ENCODE data around the gene RIMBP2. TPM values are rescaled to one million over a fixed set of nuclear protein-coding genes. Genes with fewer than 3 reads are reported as not detected.

The RIMBP2 gene
- total RNA-seq, 5 donors from 2014 or later (not counting 1 experiment from before 2014, with no cell fraction given), result 0.10 to 0.38 TPM; not detected in 3

GRCh38 chr12:130463818-130464670, 252.1 kb downstream of the RIMBP2 start:
- ChIA-PET CTCF (no interaction called here), POLR2A (no interaction called here)
- H3K36me3 ChIP-seq (ENCODE audit: control insufficient read depth in 2 of 2, extremely low read depth in 1 of 2, insufficient read depth in 1 of 2, low read length in 1 of 2), result no peaks in the 10 kb centered on the region

DNA sequence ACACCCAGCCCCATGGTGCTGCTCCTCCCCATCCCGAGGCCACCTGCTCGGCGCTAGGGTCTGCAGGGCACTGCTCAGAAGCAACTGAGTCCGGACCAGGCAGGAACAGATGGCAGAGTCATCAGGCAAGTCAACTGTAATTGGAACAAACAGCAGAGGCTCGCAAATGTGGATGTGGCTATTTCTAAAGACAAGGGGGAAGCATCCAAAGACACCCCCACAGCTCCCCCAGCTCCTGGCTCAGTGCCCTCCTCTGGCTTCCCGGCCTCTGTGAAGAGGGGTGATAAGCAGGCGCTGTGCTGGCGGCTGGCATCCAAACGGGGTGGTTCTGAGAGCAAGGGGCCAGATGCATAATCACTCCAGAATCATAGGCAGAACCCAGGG, 252.8 kb downstream of the RIMBP2 start:
- Mint-ChIP-seq H3K27ac (no peak overlapping the region), H3K9me3 (peaks cover 12 to 13% (median 13%) of the 10 kb centered on the region in 3 donors), H3K4me3 (no peak overlapping the region), H3K36me3 (no peaks in the 10 kb centered on the region), H3K4me1 (no peaks in the 10 kb centered on the region), H3K27me3 (no peaks in the 10 kb centered on the region)
- Histone ChIP-seq H3K36me3 (ENCODE audit: control insufficient read depth in 2 of 2, extremely low read depth in 1 of 2, insufficient read depth in 1 of 2, low read length in 1 of 2) (no peaks in the 10 kb centered on the region), H3K27me3 (replicated peaks in 1 of 2; ENCODE audit: control insufficient read depth in 2 of 2, extremely low read depth in 1 of 2, insufficient read depth in 2 of 2, low read length in 1 of 2) (peaks cover 0 to 14% of the 10 kb centered on the region in 2 experiments), H3K4me3 (ENCODE audit: control insufficient read depth in 1 of 2, extremely low read depth in 1 of 2, low read length in 1 of 2) (no peak overlapping the region), H3K4me1 (ENCODE audit: control insufficient read depth in 1 of 2, extremely low read depth in 1 of 2, insufficient read depth in 2 of 2, low read length in 2 of 2) (no peaks in the 10 kb centered on the region), H3K27ac (ENCODE audit: low read length) (no peak overlapping the region), H3K9me3 (no peaks in the 10 kb centered on the region)
- ATAC-seq (replicated peaks in 1 of 4), result no peak
- WGBS (ENCODE audit: insufficient coverage), result 84% methylated on average over 8 of the region's 9 CpGs
- POLR2A ChIA-PET, result no interaction called here
- no peak for DNase-seq
- CTCF ChIA-PET, result no interaction called here

More at GRCh38 chr12:130463818-130464670, 252.1 kb downstream of the RIMBP2 start:
- Mint-ChIP-seq H3K9me3 (peaks cover 12 to 13% (median 13%) of the 10 kb centered on the region in 3 donors), H3K4me3 (no peak overlapping the region), H3K27me3 (no peaks in the 10 kb centered on the region), H3K36me3 (no peaks in the 10 kb centered on the region), H3K27ac (no peak overlapping the region), H3K4me1 (no peaks in the 10 kb centered on the region)
- Histone ChIP-seq H3K27ac (ENCODE audit: low read length) (no peak overlapping the region), H3K27me3 (replicated peaks in 1 of 2; ENCODE audit: control insufficient read depth in 2 of 2, extremely low read depth in 1 of 2, insufficient read depth in 2 of 2, low read length in 1 of 2) (peaks cover 0 to 12% of the 10 kb centered on the region in 2 experiments), H3K9me3 (no peaks in the 10 kb centered on the region), H3K4me1 (ENCODE audit: control insufficient read depth in 1 of 2, extremely low read depth in 1 of 2, insufficient read depth in 2 of 2, low read length in 2 of 2) (no peaks in the 10 kb centered on the region), H3K4me3 (ENCODE audit: control insufficient read depth in 1 of 2, extremely low read depth in 1 of 2, low read length in 1 of 2) (no peak overlapping the region)
- WGBS (ENCODE audit: insufficient coverage), result 80% methylated on average over 17 of the region's 19 CpGs
- no peak for DNase-seq
- no peak for ATAC-seq (replicated peaks in 1 of 4)

DNA sequence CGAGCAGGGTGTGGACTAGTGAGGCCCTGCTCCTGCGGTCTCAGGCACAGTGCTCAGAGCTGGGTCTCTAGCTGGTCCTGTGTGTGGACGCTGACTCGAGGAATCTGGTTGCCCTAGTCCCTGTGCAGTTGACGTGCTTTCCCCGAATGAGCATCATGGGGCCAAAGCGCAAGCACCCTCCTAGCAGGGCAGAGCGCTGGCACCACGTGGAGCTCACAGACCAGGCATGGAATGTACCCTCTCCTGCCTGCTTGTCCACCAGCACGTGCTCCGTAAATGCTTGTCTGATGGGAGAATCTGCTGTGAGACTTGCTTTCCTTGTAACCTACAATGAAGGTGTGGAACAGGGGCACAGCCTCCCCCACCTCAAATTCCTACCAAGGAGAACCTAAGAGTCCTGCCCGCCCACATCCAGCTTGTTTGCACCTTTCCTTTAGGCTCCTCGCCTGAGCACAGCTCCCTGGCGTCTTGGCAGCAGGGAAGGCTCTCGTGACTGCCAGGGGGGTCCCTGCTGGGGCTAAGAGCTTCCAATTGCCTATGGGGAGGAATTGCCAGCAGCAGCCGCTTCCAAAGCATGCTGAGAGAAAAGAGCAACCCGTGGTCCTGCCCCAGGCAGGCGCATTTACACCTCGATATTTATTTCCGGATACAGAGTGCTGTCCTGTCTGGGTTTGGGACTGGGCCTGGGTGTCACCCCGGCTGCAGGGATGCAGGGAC, 253.4 kb downstream of the RIMBP2 start:
- H3K36me3 Mint-ChIP-seq, result no peaks in the 10 kb centered on the region
- 79% methylated on average over 20 of the region's 21 CpGs for WGBS (ENCODE audit: insufficient coverage)
- no peaks in the 10 kb centered on the region for H3K36me3 ChIP-seq (ENCODE audit: control insufficient read depth in 2 of 2, extremely low read depth in 1 of 2, insufficient read depth in 1 of 2, low read length in 1 of 2)
- no peak overlapping the region for H3K4me3 Mint-ChIP-seq
- H3K27ac Mint-ChIP-seq, result no peak overlapping the region
- H3K4me3 ChIP-seq (ENCODE audit: control insufficient read depth in 1 of 2, extremely low read depth in 1 of 2, low read length in 1 of 2), result no peak overlapping the region
- DNase-seq, result no peak
- no peaks in the 10 kb centered on the region for H3K9me3 ChIP-seq
- no peaks in the 10 kb centered on the region for H3K27me3 Mint-ChIP-seq
- CTCF ChIA-PET, result no interaction called here
- peaks cover 0 to 14% of the 10 kb centered on the region in 2 experiments for H3K27me3 ChIP-seq (replicated peaks in 1 of 2; ENCODE audit: control insufficient read depth in 2 of 2, extremely low read depth in 1 of 2, insufficient read depth in 2 of 2, low read length in 1 of 2)
- no peaks in the 10 kb centered on the region for H3K4me1 Mint-ChIP-seq
- H3K4me1 ChIP-seq (ENCODE audit: control insufficient read depth in 1 of 2, extremely low read depth in 1 of 2, insufficient read depth in 2 of 2, low read length in 2 of 2), result no peaks in the 10 kb centered on the region
- peaks cover 10 to 12% (median 11%) of the 10 kb centered on the region in 3 donors for H3K9me3 Mint-ChIP-seq
- ATAC-seq (replicated peaks in 1 of 4), result no peak
- POLR2A ChIA-PET, result no interaction called here
- no peak overlapping the region for H3K27ac ChIP-seq (ENCODE audit: low read length)

DNA sequence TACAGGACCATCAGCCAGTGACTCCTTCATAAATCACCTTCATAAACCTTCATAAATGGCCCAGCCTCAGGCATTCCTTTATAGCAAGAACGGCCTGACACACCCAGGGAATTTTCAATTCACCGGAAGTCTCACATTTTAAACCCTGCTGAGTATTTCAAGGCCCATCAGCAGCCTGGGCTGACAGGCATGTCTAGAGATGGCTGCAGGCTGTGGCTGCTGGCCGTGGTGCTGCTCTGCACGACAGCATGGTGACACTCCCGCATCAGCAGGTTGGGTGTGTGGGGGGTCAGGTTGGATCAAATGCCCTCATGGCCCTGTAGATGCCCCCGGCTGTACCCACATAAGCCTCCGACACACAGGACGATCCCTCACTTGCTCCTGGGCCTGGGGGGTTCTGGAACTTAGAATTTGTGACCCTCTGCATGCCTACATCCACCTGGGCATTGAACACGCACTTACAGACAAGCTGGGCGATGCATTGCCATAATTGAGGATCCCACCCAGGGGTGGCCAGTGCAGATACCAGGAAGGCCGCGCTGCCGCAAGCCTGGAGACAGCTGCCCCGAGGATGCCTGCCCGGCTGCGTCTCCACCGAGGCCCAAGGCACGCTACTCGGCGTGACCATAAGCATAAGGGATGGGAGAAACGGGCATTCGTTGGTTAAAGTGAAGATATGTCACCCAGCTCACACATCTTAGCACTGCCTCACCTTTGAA, 254.1 kb downstream of the RIMBP2 start:
- peaks cover 0 to 19% of the 10 kb centered on the region in 2 experiments for H3K27me3 ChIP-seq (replicated peaks in 1 of 2; ENCODE audit: control insufficient read depth in 2 of 2, extremely low read depth in 1 of 2, insufficient read depth in 2 of 2, low read length in 1 of 2)
- no peak overlapping the region for H3K4me3 Mint-ChIP-seq
- H3K4me3 ChIP-seq (ENCODE audit: control insufficient read depth in 1 of 2, extremely low read depth in 1 of 2, low read length in 1 of 2), result no peak overlapping the region
- WGBS (ENCODE audit: insufficient coverage), result 80% methylated on average over 15 of the region's 22 CpGs
- H3K4me1 Mint-ChIP-seq, result no peaks in the 10 kb centered on the region
- no peaks in the 10 kb centered on the region for H3K36me3 Mint-ChIP-seq
- H3K9me3 ChIP-seq, result no peaks in the 10 kb centered on the region
- POLR2A ChIA-PET, result no interaction called here
- H3K27me3 Mint-ChIP-seq, result no peaks in the 10 kb centered on the region
- no peaks in the 10 kb centered on the region for H3K4me1 ChIP-seq (ENCODE audit: control insufficient read depth in 1 of 2, extremely low read depth in 1 of 2, insufficient read depth in 2 of 2, low read length in 2 of 2)
- H3K27ac ChIP-seq (ENCODE audit: low read length), result no peak overlapping the region
- H3K36me3 ChIP-seq (ENCODE audit: control insufficient read depth in 2 of 2, extremely low read depth in 1 of 2, insufficient read depth in 1 of 2, low read length in 1 of 2), result no peaks in the 10 kb centered on the region
- ATAC-seq (replicated peaks in 1 of 4), result no peak
- no peak for DNase-seq
- H3K27ac Mint-ChIP-seq, result no peak overlapping the region
- CTCF ChIA-PET, result no interaction called here
- H3K9me3 Mint-ChIP-seq, result peaks cover 3 to 4% (median 4%) of the 10 kb centered on the region in 3 donors

DNA sequence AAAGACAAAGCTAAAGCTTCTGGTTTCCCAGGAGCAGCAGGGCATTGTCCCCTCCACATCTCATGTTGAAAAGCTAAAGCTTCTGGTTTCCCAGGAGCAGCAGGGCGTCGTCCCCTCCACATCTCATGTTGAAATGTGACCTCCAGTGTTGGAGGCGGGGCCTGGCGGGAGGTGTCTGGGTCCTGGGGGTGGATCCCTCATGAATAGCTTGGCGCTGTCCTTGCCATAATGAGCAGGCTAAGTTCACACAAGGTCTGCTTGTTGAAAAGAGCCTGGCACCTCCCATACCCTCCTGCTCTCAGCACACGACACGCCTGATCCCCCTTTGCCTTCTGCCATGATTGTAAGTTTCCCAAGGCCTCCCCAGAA, 254.7 kb downstream of the RIMBP2 start:
- 89% methylated on average over 3 of the region's 7 CpGs for WGBS (ENCODE audit: insufficient coverage)
- H3K4me3 ChIP-seq (ENCODE audit: control insufficient read depth in 1 of 2, extremely low read depth in 1 of 2, low read length in 1 of 2), result no peak overlapping the region
- CTCF ChIA-PET, result no interaction called here
- Mint-ChIP-seq H3K4me3 (no peak overlapping the region), H3K9me3 (peaks cover 0 to 4% (median 0%) of the 10 kb centered on the region in 3 donors), H3K27ac (no peak overlapping the region), H3K36me3 (no peaks in the 10 kb centered on the region), H3K27me3 (no peaks in the 10 kb centered on the region), H3K4me1 (no peaks in the 10 kb centered on the region)
- ATAC-seq (replicated peaks in 1 of 4) (no peak), DNase-seq (no peak)
- H3K36me3 ChIP-seq (ENCODE audit: control insufficient read depth in 2 of 2, extremely low read depth in 1 of 2, insufficient read depth in 1 of 2, low read length in 1 of 2), result no peaks in the 10 kb centered on the region
- POLR2A ChIA-PET, result no interaction called here
- no peaks in the 10 kb centered on the region for H3K9me3 ChIP-seq
- no peak overlapping the region for H3K27ac ChIP-seq (ENCODE audit: low read length)
- peaks cover 0 to 19% of the 10 kb centered on the region in 2 experiments for H3K27me3 ChIP-seq (replicated peaks in 1 of 2; ENCODE audit: control insufficient read depth in 2 of 2, extremely low read depth in 1 of 2, insufficient read depth in 2 of 2, low read length in 1 of 2)
- no peaks in the 10 kb centered on the region for H3K4me1 ChIP-seq (ENCODE audit: control insufficient read depth in 1 of 2, extremely low read depth in 1 of 2, insufficient read depth in 2 of 2, low read length in 2 of 2)

DNA sequence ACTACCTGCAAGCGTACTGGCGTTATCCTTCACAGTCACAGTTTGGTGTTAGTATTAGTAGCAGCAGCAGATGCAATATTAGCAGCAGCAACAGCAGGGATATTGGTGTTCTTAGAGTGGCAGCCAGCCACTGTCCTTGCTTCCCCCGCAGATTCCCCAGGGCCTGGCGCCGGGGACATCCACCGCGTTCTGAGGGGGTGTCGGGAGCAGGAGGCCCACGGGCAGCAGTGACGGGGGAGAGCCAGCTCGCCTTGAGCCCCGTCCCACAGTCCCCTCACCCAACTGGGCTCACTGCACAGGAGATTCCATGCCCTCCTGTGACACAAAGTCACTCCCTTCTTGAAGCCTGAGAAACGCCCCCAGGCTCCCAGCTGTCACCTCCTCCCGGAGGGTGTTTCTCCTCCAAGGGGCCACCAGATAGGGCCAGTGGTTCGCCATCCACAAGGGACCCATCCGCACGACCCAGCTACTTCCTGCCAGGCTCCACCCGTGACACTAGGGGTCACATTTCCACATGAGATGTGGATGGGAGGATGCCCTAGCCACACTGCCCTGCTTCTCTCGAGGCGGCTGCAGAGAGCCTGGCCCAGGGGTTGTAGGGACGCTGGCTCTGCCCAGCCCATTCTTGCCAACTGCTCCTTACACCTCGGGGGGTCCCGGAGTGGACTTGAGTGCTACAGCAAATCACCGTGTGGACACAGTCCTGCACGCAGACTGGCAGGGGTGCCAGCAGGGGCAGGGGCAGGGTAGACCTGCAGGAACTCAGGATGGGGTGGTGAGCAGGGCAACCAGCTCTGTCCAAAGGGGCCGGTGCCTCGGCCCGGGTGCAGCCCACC, 255.3 kb downstream of the RIMBP2 start:
- Mint-ChIP-seq H3K27ac (no peak overlapping the region), H3K36me3 (no peaks in the 10 kb centered on the region), H3K4me1 (no peaks in the 10 kb centered on the region), H3K4me3 (no peak overlapping the region), H3K27me3 (no peaks in the 10 kb centered on the region), H3K9me3 (peaks cover 0 to 4% (median 0%) of the 10 kb centered on the region in 3 donors)
- DNase-seq, result no peak
- Histone ChIP-seq H3K9me3 (no peaks in the 10 kb centered on the region), H3K4me3 (ENCODE audit: control insufficient read depth in 1 of 2, extremely low read depth in 1 of 2, low read length in 1 of 2) (no peak overlapping the region), H3K36me3 (ENCODE audit: control insufficient read depth in 2 of 2, extremely low read depth in 1 of 2, insufficient read depth in 1 of 2, low read length in 1 of 2) (no peaks in the 10 kb centered on the region), H3K27me3 (replicated peaks in 1 of 2; ENCODE audit: control insufficient read depth in 2 of 2, extremely low read depth in 1 of 2, insufficient read depth in 2 of 2, low read length in 1 of 2) (peaks cover 0 to 19% of the 10 kb centered on the region in 2 experiments), H3K4me1 (ENCODE audit: control insufficient read depth in 1 of 2, extremely low read depth in 1 of 2, insufficient read depth in 2 of 2, low read length in 2 of 2) (no peaks in the 10 kb centered on the region), H3K27ac (ENCODE audit: low read length) (no peak overlapping the region)
- 82% methylated on average over 23 of the region's 28 CpGs for WGBS (ENCODE audit: insufficient coverage)
- no peak for ATAC-seq (replicated peaks in 1 of 4)
- ChIA-PET CTCF (no interaction called here), POLR2A (interaction anchor here in 1 of 2 donors (1.0 kb wide), 1 partner anchor 587 kb away, joined by 4 read pairs; no protein-coding TSS in a partner anchor)

Data from T-cell (primary cell).